ENCODE results near the gene BICD1.

BICD1 gene

GRCh38 chr12:32281098-32281497 is 174.5 kb downstream of the BICD1 start:
- no peak for DNase-seq (ENCODE audit: low read depth in 2 of 2)

- DNase-seq (ENCODE audit: low read depth in 2 of 2), result no peak
These were observed 177.9 kb downstream of the BICD1 start for GRCh38 chr12:32284561-32284960.

GRCh38 chr12:32285021-32285420 is 178.4 kb downstream of the BICD1 start:
- DNase-seq (ENCODE audit: low read depth in 2 of 2), result no peak

DNA sequence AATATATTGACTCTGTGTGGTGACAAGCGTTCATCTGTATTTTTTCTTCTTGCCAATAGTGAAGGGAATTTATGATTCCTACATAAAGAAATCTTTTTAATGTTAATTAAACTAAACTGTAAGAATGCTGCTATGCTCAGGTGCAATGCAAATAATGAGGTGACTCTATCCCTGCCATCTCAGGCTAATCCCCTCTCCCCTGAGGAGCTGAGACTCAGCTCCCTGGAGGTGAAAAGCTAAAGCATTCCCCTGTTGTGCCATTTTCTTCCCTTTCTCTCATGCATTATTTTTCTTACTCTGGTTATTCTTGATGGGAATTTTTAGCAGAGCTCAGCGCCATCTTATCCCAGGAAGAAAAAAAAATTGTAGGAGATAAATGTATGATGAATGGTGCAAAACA is 178.8 kb downstream of the BICD1 start:
- no peak for DNase-seq (ENCODE audit: low read depth in 2 of 2)

- no peak for DNase-seq (ENCODE audit: low read depth in 2 of 2)
These were observed 183.8 kb downstream of the BICD1 start for GRCh38 chr12:32290411-32290810.

DNA sequence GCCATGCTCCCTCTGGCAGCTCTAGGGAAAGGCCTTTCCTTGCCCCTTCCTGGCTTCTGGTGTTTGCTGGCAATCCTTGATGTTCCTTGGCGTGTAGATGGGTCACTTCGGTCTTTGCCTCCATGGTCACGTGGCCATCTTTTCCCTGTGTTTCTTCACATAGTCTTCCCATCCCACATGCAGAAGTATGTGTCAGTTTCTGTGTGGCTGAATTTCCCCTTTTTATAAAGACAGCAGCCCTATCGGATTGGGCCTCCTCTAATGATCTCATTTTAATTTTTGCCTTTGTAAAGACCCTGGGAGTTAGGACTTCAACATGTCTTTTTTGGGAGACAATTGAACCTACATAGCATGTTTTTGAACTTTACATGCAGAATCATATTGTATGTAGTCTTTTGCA is 185.5 kb downstream of the BICD1 start:
- DNase-seq (ENCODE audit: low read depth in 2 of 2), result no peak

- DNase-seq (ENCODE audit: low read depth in 2 of 2), result no peak
These were observed 187.3 kb downstream of the BICD1 start for GRCh38 chr12:32293808-32294419.

GRCh38 chr12:32296567-32296966 is 189.9 kb downstream of the BICD1 start:
- no peak for DNase-seq (ENCODE audit: low read depth in 2 of 2)

- DNase-seq (ENCODE audit: low read depth in 2 of 2), result no peak
These were observed 192.3 kb downstream of the BICD1 start for GRCh38 chr12:32298917-32299316.

DNA sequence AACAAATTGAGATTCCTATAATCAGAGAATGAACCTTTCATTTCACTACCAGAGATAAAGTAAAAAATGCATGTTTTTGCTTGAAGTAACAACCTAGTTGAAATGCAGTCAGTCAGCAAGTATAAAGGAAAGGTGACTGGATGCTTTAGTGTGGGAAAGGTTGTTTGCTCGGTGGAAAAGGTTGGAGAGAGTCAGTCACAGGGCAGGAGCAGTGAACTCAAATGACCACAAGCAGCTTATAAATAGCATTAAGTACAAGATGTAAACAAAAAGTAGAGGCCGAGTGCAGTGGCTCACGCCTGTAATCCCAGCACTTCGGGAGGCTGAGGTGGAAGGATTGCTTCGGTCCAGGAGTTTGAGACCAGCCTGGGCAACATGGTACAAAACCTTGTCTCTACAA is 194.6 kb downstream of the BICD1 start:
- DNase-seq (ENCODE audit: low read depth in 2 of 2), result no peak

DNA sequence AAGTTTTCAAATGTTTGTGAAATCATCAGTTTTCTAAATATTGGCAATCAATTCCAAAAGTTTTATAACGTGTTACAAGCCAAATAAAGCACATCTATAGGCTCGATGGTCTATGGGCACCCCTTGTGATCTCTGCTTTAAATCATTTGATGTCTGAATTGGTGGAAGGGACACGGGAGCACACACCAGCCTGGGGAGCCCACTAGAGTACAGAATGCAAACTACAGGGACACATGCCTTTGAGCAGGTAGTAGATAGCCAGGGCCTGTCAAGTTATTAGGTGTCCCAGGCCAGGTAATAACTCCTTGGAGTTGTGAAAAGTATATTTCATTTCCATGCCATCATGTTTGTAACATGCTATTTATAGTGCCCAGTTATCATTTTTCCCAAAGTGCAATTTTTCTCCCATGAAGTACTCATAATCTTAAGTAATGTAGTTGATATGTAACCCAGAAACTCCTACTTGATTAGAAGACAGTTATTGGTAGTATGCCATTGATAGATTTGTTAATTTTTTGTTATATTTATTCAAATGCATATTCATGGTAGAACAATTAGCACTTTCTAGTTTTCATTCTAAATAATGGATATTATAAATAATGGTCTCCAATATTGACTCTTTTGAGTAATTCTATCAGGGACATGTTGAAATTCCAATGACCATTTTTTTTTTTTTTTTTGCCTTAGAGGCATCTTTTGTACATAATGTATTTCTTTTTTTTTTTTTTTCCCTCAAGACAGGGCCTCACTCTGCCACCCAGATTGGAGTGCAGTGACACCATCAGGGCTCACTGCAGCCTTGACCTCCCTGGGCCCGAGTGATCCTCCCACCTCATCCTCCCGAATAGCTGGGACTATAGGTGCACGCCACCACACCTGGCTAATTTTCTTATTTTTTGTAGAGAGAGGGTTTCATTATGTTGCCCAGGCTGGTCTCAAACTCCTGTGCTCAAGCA is 195.8 kb downstream of the BICD1 start:
- DNase-seq (ENCODE audit: low read depth in 2 of 2), result no peak

DNA sequence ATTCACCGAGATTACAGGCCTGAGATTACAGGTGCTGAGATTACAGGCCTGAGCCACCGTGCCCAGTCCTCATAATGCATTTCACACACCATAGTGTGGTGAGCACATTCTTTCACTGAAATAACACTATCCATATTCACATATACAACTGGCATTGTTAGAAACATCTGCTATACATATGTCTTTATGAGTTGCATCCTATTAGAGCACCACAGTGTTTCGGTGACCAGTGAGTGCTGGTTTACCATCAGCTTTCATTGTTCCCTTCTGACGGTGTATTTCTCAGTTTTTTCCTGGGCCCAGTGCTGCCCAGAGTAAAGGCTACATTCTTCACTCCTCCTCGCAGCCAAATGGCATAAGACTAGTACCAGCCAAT is 196.5 kb downstream of the BICD1 start:
- DNase-seq (ENCODE audit: low read depth in 2 of 2), result no peak

DNA sequence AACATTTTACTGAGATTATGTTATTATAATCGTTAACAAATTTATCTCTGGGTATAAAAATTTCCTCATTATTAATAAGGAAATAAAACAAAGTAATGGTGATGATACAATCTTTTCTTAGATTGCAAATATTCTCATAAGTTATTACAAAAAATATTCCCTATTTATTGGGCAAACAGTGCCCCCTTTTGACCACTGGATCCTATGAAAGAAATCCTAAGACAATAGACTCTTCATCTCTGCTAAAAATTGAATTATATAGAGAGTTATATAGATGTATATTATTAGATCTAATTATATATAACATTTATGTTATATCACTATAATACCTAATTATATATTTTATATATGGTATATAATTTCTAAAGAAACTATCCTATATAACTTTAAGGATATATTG is 198.5 kb downstream of the BICD1 start:
- DNase-seq (ENCODE audit: low read depth in 2 of 2), result no peak

DNA sequence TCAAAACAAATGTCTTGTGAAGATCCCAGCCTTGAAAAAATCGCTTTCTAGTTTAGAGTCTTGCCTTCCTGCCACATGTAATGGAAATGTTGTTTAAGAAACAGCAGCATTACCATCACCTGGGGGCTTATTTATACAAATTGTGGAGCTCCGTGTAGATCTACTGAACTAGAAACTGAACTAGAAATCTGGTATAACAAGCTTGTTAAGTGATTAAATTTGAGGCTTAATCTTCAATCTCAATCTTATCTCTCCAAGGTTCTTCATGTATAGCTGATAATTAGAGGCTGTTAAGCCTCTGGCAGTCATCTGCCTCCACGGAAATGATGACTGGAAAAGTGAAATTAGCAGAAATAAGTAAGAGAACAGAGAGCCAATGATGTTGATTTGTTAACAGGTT is 200.7 kb downstream of the BICD1 start:
- DNase-seq (ENCODE audit: low read depth in 2 of 2), result no peak

- DNase-seq (ENCODE audit: low read depth in 2 of 2), result no peak
These were observed 203.4 kb downstream of the BICD1 start for GRCh38 chr12:32309811-32310736.

GRCh38 chr12:32312049-32312670 is 205.5 kb downstream of the BICD1 start:
- DNase-seq (ENCODE audit: low read depth in 2 of 2), result no peak

DNA sequence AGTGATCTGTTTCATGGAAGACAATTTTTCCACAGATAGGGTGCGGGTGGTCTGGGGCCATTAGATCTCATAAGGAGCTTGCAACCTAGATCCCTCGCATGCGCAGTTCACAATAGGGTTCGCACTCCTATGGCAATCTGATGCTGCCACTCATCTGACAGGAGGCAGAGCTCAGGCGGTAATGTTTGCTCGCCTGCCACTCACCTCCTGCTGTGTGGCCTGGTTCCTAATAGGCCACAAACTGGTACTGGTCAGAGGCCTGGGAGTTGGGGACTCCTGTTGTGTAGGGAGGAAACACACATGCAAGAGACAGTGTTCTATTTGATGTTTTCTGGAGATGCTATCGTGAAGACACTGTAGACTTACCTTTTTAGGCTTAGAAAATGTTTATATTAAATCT is 215.7 kb downstream of the BICD1 start:
- DNase-seq (ENCODE audit: low read depth in 2 of 2), result no peak

- DNase-seq (ENCODE audit: low read depth in 2 of 2), result no peak
These were observed 224.5 kb downstream of the BICD1 start for GRCh38 chr12:32331133-32331532.

- no peak for DNase-seq (ENCODE audit: low read depth in 2 of 2)
These were observed 225.8 kb downstream of the BICD1 start for GRCh38 chr12:32332446-32332845.

DNA sequence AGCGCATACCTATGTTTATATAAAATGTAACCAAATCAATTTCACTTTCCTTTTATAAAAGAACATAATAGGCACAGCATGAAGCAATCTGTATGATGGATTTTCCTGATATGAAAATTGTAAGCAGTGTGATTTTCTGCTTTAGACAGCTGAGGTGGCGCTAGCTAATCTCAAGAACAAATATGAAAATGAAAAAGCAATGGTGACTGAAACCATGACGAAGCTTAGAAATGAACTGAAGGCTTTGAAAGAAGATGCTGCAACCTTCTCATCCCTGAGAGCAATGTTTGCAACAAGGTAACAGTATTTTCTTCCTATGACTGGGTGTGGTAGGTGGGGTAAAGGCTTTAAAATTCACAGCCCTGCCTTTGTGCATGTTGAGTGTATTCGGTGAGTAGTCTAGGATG is 227.7 kb downstream of the BICD1 start:
- DNase-seq (ENCODE audit: low read depth in 2 of 2), result no peak

DNA sequence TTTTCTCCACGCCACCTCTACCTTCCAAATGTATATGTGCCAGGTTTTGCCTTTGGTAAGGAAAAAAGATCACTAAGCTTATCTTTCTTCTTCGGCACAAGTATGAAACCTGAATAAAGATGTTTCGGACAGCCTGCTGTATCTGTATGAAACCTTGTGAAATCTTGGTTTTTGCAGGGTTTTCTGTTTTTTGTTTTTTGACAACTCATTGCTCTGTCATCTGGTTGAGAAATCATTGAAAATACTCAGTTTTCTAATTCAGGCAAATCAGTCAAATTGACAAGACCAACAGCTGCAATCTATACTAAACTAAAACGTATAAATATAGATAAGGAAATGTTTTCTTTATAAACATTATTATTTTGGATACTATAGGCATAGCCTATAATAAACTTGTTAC is 229.6 kb downstream of the BICD1 start:
- DNase-seq (ENCODE audit: low read depth in 2 of 2), result no peak

GRCh38 chr12:32343496-32343895 is 236.8 kb downstream of the BICD1 start:
- no peak for DNase-seq (ENCODE audit: low read depth in 2 of 2)
